ENCODE data around the gene CDKAL1.

CDKAL1 gene

GRCh38 chr6:20965276-20965675, 431.0 kb downstream of the CDKAL1 start:
- no peak for DNase-seq (ENCODE audit: low spot score)

GRCh38 chr6:20965915-20966314, 431.7 kb downstream of the CDKAL1 start:
- DNase-seq (ENCODE audit: low spot score): no peak

GRCh38 chr6:20969551-20969950, 435.3 kb downstream of the CDKAL1 start:
- no peak for DNase-seq (ENCODE audit: low spot score)

GRCh38 chr6:20976391-20976918, 442.2 kb downstream of the CDKAL1 start:
- no peak for DNase-seq (ENCODE audit: low spot score)

- DNase-seq (ENCODE audit: low spot score): no peak
Observed at GRCh38 chr6:20978151-20978614, 443.9 kb downstream of the CDKAL1 start.

GRCh38 chr6:20979076-20979475, 444.8 kb downstream of the CDKAL1 start:
- DNase-seq (ENCODE audit: low spot score): no peak

- DNase-seq (ENCODE audit: low spot score): no peak
Observed at GRCh38 chr6:20983961-20984360, 449.7 kb downstream of the CDKAL1 start.

- no peak for DNase-seq (ENCODE audit: low spot score)
Observed at GRCh38 chr6:20985821-20986220, 451.6 kb downstream of the CDKAL1 start.

GRCh38 chr6:20991910-20992309, 457.7 kb downstream of the CDKAL1 start:
- DNase-seq (ENCODE audit: low spot score): no peak

- DNase-seq (ENCODE audit: low spot score): no peak
Observed at GRCh38 chr6:20996099-20996498, 461.8 kb downstream of the CDKAL1 start.

- DNase-seq (ENCODE audit: low spot score): no peak
Observed at GRCh38 chr6:20997143-20997769, 463.0 kb downstream of the CDKAL1 start.

- no peak for DNase-seq (ENCODE audit: low spot score)
Observed at GRCh38 chr6:20997770-20998147, 463.5 kb downstream of the CDKAL1 start.

GRCh38 chr6:20998748-20999448, 464.6 kb downstream of the CDKAL1 start:
- no peak for DNase-seq (ENCODE audit: low spot score)

- DNase-seq (ENCODE audit: low spot score): no peak
Observed at GRCh38 chr6:21000331-21000801, 466.1 kb downstream of the CDKAL1 start.

GRCh38 chr6:21001736-21002135, 467.5 kb downstream of the CDKAL1 start:
- DNase-seq (ENCODE audit: low spot score): no peak

GRCh38 chr6:21003780-21004541, 469.7 kb downstream of the CDKAL1 start:
- DNase-seq (ENCODE audit: low spot score): no peak

GRCh38 chr6:21005816-21006570, 471.7 kb downstream of the CDKAL1 start:
- DNase-seq (ENCODE audit: low spot score): no peak

- no peak for DNase-seq (ENCODE audit: low spot score)
Observed at GRCh38 chr6:21019614-21020013, 485.4 kb downstream of the CDKAL1 start.

GRCh38 chr6:21022343-21023107, 488.3 kb downstream of the CDKAL1 start:
- peak; percentile 5 for DNase-seq (ENCODE audit: low spot score)

- no peak for DNase-seq (ENCODE audit: low spot score)
Observed at GRCh38 chr6:21023210-21023609, 489.0 kb downstream of the CDKAL1 start.

- DNase-seq (ENCODE audit: low spot score): no peak
Observed at GRCh38 chr6:21024616-21025015, 490.4 kb downstream of the CDKAL1 start.
